GM21381 (cell line): ENCODE data around the gene SLC35E3.
"Not testable (repeated sequence)": the region's sequence is repeated elsewhere in the genome, so short reads cannot be mapped to it uniquely, and the experiment has no call there.

Source experiments
- ATAC-seq: cut with Tn5 transposase; IDR thresholded peaks from one replicate; pipeline ENCODE4 v1.9.1; 2021; ENCODE audit warnings: mild to moderate bottlenecking, moderate library complexity; ENCODE audit not compliant: unreplicated experiment

Gene SLC35E3

DNA sequence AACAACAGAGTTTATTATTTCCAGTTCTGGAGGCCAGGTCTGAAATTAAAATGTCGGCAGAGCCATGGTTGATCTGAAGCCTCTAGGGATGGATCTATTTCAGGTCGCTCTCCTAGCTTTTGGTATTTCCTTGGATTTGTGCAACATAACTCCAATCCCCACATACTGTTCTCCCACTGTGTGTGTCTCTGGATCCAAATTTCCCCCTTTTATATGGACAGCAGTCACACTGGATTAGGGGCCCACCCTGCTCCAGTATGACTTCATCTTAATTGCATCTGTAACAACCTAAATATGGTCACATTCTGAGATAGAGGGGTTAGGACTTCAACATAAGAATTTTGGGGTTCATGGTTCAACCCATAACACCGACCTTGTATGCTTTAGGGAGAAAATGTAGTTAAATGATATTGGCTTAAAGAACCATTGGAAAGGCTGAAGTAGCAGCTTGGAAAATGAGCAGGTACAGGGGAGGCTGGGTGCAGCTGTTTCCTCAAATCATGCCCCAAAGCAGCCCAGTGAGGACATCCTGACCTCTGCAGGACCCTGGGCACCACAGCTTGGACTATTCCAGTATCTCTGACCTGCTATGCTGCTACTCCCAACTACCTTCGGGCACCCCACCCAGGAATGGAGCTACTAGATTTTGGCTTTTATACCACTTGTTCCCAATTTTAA is 48.1 kb downstream of the SLC35E3 start:
- ATAC-seq, result no peak

DNA sequence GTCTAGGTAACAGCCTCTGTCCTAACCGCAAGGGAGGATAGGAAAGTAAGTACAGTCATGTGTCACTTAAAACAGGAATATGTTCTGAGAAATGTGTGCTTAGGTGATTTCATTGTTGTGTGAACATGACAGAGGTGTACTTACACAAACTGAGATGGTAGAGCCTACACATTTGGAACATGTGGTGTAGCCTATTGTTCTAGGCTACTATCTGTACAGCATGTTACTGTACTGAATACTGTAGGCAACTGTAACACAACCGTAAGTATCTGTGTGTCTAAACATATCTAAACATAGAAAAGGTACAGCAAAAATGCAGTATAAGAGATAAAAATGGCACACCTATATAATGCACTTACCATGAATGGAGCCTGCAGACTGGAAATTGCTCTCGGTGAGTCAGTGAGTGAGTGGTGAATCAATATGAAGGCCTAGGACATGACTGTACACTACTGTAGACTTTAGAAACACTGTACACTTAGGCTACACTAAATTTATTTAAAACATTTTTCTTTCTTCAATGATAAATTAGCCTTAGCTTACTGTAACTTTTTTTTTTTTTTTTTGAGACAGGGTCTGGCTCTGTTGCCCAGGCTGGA is 48.8 kb downstream of the SLC35E3 start:
- ATAC-seq, result no peak

DNA sequence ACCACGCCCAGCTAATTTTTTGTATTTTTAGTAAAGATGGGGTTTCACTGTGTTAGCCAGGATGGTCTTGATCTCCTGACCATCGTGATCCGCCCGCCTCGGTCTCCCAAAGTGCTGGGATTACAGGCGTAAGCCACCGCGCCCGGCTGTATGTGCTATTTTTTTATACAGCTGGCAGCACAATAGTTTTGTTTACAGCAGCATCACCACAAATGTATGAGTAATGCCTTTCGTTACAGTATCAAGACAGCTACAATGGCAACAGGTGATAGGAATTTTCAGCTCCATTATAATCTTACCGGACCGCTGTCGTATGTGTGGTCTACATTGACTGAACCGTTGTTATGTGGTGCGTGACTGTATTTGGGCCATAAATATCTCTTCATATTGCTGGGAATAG is 50.4 kb downstream of the SLC35E3 start:
- no peak for ATAC-seq

DNA sequence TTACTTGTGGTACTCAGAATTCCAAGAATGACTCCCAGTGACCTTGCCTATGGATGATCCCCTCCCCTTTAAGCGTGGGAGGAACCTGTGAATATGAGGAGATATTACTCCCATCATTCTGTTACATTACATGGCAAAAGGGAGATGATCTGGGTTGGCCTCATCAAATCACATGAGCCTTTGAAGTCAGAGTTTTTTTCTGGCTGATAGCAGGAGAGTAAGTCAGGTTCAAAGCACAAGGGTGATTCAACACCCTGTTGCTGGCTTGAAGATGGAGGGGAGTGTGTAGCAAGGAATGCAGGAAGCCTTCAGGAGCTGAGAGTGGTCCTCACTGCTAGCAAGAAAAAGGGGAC is 52.9 kb downstream of the SLC35E3 start:
- no peak for ATAC-seq

DNA sequence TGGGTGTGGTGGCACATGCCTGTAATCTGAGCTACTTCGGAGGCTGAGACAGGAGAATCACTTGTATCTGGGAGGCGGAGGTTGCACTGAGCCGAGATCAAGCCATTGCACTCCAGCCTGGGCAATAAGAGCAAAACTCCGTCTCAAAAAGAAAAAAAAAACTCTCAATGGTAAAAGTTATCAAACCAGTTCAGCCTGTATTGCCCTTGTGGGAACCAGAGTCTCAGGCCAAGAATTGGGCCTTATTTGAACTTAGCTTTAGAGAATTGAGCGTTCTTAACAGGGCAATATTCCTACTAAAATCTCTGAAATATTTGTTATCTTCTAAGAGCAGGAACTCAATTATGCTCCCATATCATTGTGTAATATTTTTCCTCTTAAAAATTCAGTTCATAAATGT is 54.3 kb downstream of the SLC35E3 start:
- ATAC-seq, result no peak

DNA sequence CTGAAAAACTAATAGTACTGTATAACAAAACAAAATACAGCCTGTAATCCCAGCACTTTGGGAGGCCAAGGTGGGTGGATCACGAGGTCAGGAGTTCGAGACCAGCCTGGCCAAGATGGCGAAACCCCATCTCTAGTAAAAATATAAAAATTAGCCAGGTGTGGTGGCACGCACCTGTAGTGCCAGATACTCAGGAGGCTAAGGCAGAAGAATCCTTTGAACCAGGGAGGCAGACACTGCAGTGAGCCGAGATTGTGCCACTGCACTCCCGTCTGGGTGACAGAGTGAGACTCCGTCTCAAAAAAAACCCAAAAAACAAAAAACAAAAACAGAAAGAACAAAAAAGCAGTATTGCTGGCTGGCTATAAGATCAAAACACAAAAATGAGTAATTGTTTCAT is 55.1 kb downstream of the SLC35E3 start:
- not testable (repeated sequence) for ATAC-seq

DNA sequence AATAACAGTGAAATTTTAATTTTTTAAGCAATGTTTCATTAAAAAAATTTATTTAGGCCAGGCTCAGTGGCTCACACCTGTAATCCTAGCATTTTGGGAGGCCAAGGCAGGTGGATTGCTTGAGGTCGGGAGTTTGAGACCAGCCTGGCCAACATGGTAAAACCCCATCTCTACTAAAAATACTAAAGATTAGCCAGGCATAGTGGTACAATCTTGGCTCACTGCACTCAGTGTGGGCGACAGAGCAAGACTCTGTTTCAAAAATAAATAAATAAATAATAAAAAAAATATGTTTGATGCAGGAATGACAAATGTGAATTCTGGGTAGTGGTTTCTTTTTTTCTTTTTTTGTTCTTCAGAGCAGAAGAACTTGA is 56.4 kb downstream of the SLC35E3 start:
- not testable (repeated sequence) for ATAC-seq

DNA sequence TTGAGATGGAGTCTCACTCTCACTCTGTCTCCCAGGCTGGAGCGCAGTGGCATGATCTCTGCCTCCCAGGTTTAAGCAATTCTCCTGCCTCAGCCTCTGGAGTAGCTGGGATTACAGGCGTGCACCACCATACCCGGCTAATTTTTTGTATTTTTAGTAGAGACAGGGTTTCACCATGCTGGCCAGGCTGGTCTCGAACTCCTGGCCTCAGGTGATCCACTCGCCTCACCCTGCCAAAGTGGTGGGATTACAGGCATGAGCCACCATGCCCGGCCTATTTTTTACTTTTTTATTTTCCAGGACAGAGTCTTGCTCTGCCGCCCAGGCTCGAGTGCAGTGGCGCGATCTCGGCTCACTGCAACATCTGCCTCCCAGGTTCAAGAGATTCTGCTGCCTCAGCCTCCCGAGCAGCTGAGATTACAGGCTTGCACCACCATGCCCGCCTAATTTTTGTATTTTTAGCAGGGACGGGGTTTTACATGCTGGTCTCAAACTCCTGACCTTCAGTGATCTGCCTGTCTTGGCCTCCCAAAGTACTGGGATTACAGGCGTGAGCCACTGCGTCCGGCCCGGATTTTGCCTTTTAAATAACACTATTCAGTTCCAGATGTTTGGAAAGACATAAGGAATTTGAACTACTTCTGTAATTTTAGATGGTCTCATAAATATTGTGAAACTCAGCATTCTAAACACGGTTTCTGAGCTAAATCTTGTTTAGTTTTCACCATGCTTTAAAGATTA is 57.1 kb downstream of the SLC35E3 start:
- ATAC-seq, result not testable (repeated sequence)

DNA sequence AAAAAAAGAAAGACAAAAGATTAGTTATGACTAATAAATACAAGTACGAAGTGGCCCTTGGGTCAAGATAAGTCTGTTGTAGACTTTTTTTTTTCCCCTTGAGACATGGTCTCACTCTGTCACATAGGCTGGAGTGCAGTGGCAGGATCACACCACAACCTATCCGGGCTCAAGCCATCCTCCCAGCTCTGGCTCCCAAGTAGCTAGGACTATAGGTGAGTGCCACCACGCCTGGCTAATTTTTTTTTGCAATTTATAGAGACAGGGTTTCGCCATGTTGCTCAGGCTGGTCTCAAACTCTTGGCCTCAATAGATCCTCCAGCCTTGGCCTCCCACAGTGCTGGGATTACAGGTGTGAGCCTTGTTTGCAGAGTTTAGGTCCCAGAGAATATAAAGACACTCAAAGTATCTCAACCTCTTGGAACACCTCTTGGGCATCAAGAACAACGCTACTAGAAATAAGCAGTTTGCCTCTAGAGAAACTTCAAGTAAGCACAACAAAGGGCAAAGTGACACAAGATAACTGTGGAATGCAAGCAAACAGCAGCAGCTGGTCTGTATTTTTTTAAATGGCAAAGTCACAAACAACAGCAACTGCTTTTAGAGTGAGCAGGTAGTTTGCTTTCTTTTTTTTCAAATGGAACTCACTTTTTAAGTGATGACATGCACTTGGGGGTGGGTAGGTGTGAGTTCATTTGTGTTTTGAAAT is 58.1 kb downstream of the SLC35E3 start:
- no peak for ATAC-seq

DNA sequence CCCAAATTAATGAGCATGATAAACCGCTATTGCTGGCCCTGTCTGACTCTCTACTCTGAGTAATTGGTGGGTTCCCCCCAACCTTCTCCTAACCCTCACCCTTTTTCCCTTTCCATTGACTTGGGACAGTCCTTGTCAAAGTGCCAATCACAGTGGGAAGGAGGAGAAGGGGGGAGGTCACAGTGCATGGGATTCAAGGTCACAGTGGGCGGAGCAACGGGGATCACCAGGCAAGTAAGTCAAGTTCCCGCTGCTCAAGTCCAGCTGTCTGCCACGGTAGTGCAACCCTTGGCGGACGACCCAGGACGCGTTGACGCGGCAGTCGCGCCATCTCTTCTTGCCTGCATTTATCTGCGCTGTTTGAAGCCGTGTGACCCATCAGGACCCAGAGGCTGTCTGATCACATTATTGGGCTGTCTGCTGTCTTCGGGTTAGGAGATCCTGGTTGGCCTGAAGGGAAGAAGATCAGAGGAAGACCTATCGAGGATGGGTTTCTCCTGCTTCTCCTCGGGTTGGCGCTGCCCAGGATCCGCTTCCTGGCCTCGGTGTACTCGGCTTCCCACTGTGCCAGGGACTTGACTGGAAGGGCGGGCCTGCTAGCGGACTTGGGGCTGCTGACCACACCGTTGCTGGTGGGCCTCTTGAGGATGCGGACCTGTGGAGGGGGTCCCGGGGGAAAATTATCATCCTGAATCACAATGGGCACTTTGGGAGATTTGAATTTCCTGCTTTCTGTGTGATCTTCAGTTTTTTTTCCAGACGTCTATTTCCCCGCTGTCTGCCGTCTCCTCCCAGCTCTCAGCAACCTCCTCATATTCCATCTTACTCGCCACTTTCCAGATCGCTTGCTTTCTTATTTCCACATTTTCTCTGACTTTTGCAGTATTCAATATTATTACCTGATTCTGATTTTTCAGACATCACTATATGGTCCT is 58.9 kb downstream of the SLC35E3 start:
- no peak for ATAC-seq

DNA sequence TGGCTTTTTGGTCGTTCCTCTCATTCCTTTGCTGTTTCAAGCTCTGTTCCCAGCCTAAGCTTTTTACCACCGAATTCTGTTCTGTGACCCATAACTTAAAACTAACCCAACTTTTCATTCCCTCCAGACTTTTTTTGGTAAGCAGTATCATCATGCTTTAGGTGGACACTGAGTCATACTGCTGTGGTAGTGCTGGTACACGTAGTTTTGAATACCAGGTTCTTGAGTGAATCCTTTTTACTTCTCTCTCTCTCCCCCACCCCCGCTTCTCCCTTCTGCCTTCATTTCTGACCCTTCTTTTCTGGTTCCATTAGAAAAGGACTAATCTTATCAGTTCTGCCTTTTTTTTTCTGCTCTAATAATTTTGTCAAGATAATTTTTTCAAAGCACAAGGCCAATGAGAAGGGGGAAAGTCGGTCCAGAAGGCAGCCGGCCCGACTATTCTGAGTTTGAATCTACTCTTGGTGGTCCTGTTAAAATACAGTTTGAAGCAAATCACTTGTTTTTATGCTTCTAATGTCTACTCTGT is 59.7 kb downstream of the SLC35E3 start:
- no peak for ATAC-seq

DNA sequence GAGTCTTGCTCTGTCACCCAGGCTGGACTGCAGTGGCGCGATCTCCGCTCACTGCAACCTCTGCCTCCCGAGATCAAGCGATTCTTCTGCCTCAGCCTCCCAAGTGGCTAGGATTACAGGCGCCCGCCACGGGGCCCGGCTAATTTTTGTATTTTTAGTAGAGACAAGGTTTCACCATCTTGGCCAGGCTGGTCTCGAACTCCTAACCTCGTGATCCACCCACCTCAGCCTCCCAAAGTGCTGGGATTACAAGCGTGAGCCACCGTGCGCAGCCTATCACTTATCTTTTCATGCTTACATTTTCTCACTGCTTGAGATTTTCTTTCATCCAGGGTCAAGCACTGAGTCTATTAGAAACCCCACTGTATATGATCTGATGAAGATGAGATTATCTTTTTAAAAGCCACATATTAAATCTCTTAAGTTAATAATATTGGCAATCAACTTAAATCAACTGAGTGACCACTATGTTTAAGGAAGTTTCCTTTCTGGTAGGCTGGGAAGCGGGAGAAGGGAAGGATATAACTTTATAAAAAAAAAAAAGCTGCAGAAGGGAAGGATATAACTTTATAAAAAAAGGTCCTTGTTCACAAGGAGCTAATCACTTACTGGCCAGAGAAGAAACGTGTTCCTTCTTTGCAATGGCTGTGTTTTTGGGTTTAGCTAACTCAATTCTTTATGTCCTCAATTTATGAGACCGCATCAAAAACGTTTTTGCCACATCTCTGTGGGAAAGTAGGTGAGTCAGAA is 60.7 kb downstream of the SLC35E3 start:
- no peak for ATAC-seq

DNA sequence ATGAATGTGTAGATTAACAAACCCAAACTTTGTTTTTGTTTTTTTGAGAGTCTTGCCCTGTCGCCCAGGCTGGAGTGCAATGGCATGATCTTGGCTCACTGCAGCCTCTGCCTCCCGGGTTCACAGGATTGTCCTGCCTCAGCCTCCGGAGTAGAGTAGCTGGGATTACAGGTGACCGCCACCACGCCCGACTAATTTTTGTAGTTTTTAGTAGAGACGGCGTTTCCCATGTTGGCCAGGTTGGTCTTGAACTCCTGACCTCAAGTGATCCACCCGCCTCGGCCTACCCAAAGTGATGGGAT is 61.2 kb downstream of the SLC35E3 start:
- ATAC-seq, result not testable (repeated sequence)

DNA sequence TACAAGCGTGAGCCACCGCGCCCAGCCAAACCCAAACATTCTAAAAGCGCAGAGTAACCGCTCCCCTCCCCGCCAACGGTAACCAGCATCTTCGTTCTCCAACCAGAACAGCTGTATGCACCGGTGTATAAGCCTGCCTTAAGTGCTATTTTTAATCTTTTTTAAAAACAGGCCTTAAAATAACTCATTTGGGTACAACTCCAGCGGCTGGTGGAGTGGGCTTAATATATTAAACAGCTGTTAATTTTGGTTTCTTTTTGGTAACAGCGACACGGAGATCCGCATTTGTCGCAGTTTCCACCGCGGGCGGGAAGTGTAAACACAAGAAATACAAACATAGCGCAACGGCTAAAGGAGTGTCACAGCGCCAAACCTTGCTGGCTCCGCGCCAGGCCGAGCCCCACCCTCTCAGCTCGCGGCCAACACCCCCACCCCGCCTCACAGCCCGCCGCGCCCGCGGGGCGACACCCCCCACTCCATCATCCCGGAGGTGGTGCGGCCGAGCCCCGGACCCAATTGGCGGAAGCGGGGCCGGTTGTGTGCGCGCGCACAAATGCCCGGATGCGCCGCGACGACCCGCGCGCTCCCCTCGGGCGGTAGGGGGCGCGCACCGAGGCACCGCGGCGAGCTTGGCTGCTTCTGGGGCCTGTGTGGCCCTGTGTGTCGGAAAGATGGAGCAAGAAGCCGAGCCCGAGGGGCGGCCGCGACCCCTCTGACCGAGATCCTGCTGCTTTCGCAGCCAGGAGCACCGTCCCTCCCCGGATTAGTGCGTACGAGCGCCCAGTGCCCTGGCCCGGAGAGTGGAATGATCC is 61.8 kb downstream of the SLC35E3 start, which contains the start of gene MDM2:
MDM2 (plus strand) TSS at position 602 of the 812 bp plus-strand sequence. CDS start 301 bp downstream, outside the sequence.
- ATAC-seq, result peak; percentile 71

DNA sequence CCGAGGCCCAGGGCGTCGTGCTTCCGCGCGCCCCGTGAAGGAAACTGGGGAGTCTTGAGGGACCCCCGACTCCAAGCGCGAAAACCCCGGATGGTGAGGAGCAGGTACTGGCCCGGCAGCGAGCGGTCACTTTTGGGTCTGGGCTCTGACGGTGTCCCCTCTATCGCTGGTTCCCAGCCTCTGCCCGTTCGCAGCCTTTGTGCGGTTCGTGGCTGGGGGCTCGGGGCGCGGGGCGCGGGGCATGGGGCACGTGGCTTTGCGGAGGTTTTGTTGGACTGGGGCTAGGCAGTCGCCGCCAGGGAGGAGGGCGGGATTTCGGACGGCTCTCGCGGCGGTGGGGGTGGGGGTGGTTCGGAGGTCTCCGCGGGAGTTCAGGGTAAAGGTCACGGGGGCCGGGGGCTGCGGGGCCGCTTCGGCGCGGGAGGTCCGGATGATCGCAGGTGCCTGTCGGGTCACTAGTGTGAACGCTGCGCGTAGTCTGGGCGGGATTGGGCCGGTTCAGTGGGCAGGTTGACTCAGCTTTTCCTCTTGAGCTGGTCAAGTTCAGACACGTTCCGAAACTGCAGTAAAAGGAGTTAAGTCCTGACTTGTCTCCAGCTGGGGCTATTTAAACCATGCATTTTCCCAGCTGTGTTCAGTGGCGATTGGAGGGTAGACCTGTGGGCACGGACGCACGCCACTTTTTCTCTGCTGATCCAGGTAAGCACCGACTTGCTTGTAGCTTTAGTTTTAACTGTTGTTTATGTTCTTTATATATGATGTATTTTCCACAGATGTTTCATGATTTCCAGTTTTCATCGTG is 62.6 kb downstream of the SLC35E3 start:
- ATAC-seq, result peak; percentile 53

DNA sequence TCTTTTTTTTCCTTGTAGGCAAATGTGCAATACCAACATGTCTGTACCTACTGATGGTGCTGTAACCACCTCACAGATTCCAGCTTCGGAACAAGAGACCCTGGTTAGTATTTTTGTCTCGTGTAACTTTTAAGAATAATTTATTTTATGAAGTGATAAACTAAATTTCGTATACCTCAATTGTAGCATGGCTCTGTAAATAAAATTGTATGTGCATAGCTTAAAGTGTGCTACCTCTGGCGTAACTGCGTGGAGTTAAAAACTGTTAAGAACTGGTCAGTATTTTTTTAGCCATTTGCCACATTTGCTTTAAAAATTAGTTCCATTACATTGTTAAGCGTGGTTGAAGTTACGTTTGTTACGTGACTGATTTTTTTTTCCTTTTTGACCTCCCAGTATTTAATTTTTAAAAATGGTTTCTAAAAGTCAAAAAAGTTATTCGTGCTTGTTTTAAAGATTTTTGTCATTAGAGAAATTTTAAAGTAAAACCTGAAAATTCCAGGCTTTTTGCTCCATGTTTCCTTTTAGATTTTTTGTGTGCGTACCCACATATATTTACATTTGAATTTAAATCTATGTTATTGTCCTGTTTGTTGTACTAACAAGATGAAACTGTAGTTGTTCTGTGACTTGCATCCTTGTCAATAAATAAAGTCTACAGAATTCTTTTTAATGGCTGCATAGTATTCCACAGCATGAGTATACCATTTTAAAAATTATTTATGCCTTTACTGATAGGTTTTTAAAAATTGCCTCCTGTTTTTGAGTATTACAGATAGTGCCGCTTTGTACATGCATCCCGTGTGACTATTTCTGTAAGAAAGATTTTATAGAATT is 63.4 kb downstream of the SLC35E3 start:
- no peak for ATAC-seq

DNA sequence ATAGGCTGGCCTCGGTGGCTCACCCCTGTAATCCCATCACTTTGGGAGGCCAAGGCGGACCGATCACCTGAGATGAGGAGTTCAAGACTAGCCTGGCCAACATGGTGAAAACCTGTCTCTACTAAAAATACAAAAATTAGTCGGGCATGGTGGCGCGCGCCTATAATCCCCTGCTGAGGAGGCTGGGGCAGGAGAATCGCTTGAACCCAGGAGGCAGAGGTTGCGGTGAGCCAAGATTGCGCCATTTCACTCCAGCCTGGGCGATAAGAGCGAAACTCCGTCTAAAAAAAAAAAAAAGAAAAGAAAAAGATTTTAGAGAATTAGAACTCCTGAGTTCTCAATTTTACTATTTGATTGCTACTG is 64.0 kb downstream of the SLC35E3 start:
- not testable (repeated sequence) for ATAC-seq
